ENCODE measurements around the gene ERMP1.
"Not testable (repeated sequence)": the region's sequence is repeated elsewhere in the genome, so short reads cannot be mapped to it uniquely, and the experiment has no call there.

The ERMP1 gene

GRCh38 chr9:5832538-5833529 is at the start of gene ERMP1:
TSS of gene ERMP1 (minus strand) at chr9:5833117. CDS start at chr9:5833027, 90 bp downstream.
- peak; percentile 68 for DNase-seq (ENCODE audit: low read depth, low spot score)

GRCh38 chr9:5882244-5883012 is 49.5 kb upstream of the ERMP1 start:
- DNase-seq (ENCODE audit: low read depth, low spot score): not testable (repeated sequence)

- no peak for DNase-seq (ENCODE audit: low read depth, low spot score)
Observed at GRCh38 chr9:5879419-5880181, 46.7 kb upstream of the ERMP1 start.

GRCh38 chr9:5876711-5877110 is 43.8 kb upstream of the ERMP1 start:
- DNase-seq (ENCODE audit: low read depth, low spot score): no peak

GRCh38 chr9:5876026-5876425 is 43.1 kb upstream of the ERMP1 start:
- no peak for DNase-seq (ENCODE audit: low read depth, low spot score)

GRCh38 chr9:5874048-5874447 is 41.1 kb upstream of the ERMP1 start:
- DNase-seq (ENCODE audit: low read depth, low spot score): no peak

GRCh38 chr9:5873439-5873838 is 40.5 kb upstream of the ERMP1 start:
- DNase-seq (ENCODE audit: low read depth, low spot score): no peak

GRCh38 chr9:5872511-5872910 is 39.6 kb upstream of the ERMP1 start:
- DNase-seq (ENCODE audit: low read depth, low spot score): no peak

GRCh38 chr9:5871785-5872184 is 38.9 kb upstream of the ERMP1 start:
- no peak for DNase-seq (ENCODE audit: low read depth, low spot score)

- no peak for DNase-seq (ENCODE audit: low read depth, low spot score)
Observed at GRCh38 chr9:5870691-5871090, 37.8 kb upstream of the ERMP1 start.

GRCh38 chr9:5870020-5870339 is 37.1 kb upstream of the ERMP1 start:
- no peak for DNase-seq (ENCODE audit: low read depth, low spot score)

- DNase-seq (ENCODE audit: low read depth, low spot score): no peak
Observed at GRCh38 chr9:5869315-5870019, 36.5 kb upstream of the ERMP1 start.

GRCh38 chr9:5868235-5868634 is 35.3 kb upstream of the ERMP1 start:
- no peak for DNase-seq (ENCODE audit: low read depth, low spot score)

GRCh38 chr9:5866685-5867084 is 33.8 kb upstream of the ERMP1 start:
- DNase-seq (ENCODE audit: low read depth, low spot score): no peak

GRCh38 chr9:5866272-5866671 is 33.4 kb upstream of the ERMP1 start:
- DNase-seq (ENCODE audit: low read depth, low spot score): no peak

GRCh38 chr9:5864446-5864845 is 31.5 kb upstream of the ERMP1 start:
- no peak for DNase-seq (ENCODE audit: low read depth, low spot score)

- DNase-seq (ENCODE audit: low read depth, low spot score): no peak
Observed at GRCh38 chr9:5863092-5863746, 30.3 kb upstream of the ERMP1 start.

- DNase-seq (ENCODE audit: low read depth, low spot score): no peak
Observed at GRCh38 chr9:5858833-5859232, 25.9 kb upstream of the ERMP1 start.

GRCh38 chr9:5857928-5858327 is 25.0 kb upstream of the ERMP1 start:
- no peak for DNase-seq (ENCODE audit: low read depth, low spot score)

- no peak for DNase-seq (ENCODE audit: low read depth, low spot score)
Observed at GRCh38 chr9:5854063-5854790, 21.3 kb upstream of the ERMP1 start.
